HAP-1 (cell line): Measurements from ENCODE around the gene BCOR.

Experiments used
- DNase-seq, 2 experiments: peaks; one replicate each; pipeline ENCODE4 v3.0.0-alpha.2; 2016 to 2020; ENCODE audit warnings: low spot score in 2 of 2
- H3K27me3 ChIP-seq: fragments of 250-450 bp; sonication (Bioruptor Pico); 2 replicates; pipeline ENCODE4 v1.5.1; 2020; ENCODE audit warnings: low read depth, mild to moderate bottlenecking, moderate library complexity
- H3K36me3 ChIP-seq: fragments of 250-450 bp; sonication (Bioruptor Pico); replicated peaks from 2 replicates; pipeline ENCODE4 v1.5.1; 2020; ENCODE audit warnings: mild to moderate bottlenecking
- H3K4me1 ChIP-seq: fragments of 250-450 bp; sonication (Bioruptor Pico); 2 replicates; pipeline ENCODE4 v1.5.1; 2020; ENCODE audit warnings: mild to moderate bottlenecking
- H3K4me3 ChIP-seq: fragments of 250-450 bp; sonication (Bioruptor Pico); 2 replicates; pipeline ENCODE4 v1.5.1; 2020; ENCODE audit warnings: mild to moderate bottlenecking, moderate library complexity
- H3K9me3 ChIP-seq: fragments of 250-450 bp; sonication (Bioruptor Pico); 2 replicates; pipeline ENCODE4 v1.5.1; 2020; ENCODE audit warnings: mild to moderate bottlenecking, moderate library complexity
- in situ Hi-C: fragments of 300-500 bp; cut with MboI; formaldehyde crosslinking; loops from 3 replicates; pipeline ENCODE4 v1.14.3; 2020; ENCODE audit warnings: low sequenced_read_pairs, inconsistent platforms, mixed read lengths

The BCOR gene

DNA sequence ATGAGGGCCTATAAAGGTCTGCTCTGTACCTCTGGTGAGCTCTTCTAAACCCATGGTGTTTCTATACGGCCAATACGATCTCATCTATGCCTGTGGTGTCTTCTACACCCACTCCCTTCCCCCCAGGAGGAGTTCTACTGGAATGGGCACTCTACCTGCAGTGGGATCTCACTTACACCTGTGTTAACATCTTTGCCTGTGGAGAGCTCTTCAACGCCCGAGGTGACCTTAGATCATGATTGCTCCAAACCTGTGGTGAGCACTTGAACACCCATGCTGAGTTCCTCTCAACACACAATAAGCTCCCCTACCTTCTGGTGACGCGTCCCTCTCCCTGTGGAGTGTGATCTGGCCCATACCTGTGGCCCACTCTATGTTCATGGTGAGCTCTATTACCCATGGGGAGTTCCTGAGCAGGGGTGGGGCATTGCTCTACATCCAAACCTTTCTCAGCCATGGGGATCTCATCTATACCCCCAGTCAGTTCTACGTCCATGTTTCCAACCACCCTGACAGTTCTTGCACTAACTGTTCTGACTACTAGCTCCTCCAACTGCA is 48.6 kb downstream of the BCOR start:
- Histone ChIP-seq H3K4me3 (no peak overlapping the region), H3K4me1 (no peaks in the 10 kb centered on the region), H3K9me3 (peaks cover 20% of the 10 kb centered on the region), H3K27me3 (no peaks in the 10 kb centered on the region), H3K36me3 (peaks cover 62% of the 10 kb centered on the region)
- in situ Hi-C loops: no loop called here
- no peak for DNase-seq

DNA sequence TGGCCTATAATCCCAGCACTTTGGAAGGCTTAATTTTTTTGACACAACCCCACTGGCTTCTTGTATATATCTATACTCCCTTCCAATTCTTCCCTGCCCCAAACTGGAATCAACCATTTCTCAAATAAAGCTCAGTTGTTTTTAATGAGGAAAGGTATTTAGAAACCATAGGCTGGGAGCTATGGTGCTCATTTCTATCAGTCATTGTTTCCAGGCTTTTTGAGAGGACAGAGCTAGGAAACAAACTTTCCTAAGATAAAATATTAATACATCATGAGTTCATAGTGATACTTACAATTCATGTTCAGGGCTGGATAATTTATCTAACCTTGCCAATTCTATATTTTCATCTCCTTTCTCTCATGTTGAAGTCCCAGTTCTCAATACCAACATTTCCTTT is 50.3 kb downstream of the BCOR start:
- in situ Hi-C loops: no loop called here
- Histone ChIP-seq H3K4me3 (no peak overlapping the region), H3K36me3 (peaks cover 46% of the 10 kb centered on the region), H3K9me3 (peaks cover 15% of the 10 kb centered on the region), H3K27me3 (no peaks in the 10 kb centered on the region), H3K4me1 (no peaks in the 10 kb centered on the region)
- no peak for DNase-seq

DNA sequence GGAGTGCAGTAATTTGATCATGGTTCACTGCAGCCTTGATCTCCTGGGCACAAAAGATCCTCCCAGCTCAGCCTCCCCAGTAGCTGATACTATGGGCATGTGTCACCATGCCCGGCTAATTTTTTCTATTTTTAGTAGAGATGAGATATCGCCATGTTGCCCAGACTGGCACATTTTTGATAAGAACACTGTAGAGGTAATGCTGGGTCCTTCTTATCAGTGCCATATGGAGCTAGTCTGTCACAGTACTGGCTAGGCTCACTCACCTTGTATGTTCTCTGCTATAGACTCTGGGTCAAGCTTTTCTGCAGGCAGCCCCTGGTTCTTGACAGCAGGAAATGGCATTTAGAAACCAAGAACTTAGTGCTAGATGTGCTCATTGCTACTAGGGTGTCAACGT is 53.9 kb downstream of the BCOR start:
- H3K9me3 ChIP-seq: peaks cover 3% of the 10 kb centered on the region; the same call in 1 of the 2 replicates
- no peak for DNase-seq
- H3K27me3 ChIP-seq: no peaks in the 10 kb centered on the region
- in situ Hi-C loops: no loop called here
- peaks cover 11% of the 10 kb centered on the region for H3K36me3 ChIP-seq
- H3K4me3 ChIP-seq: no peak overlapping the region
- H3K4me1 ChIP-seq: no peaks in the 10 kb centered on the region

DNA sequence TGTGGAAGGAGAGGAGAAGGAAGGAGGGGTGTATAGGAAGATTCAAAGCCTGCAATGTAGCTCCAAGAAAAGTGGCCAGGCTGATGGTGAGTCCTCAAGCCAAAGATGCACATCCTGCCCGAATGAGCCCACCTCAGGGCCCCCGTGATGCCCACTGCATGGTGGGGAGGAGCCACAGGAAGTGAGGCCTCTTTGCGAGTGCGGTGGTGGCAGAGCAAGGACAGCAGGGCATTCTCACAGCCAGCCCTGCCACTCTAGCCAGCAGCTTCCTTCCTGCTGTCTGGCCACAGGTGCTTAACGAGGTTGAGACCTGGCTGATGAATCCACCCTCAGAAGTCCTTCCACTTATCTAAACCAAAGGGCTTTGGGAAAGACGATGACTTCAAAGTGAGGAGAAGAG is 55.8 kb downstream of the BCOR start:
- Histone ChIP-seq H3K9me3 (no peaks in the 10 kb centered on the region), H3K27me3 (no peaks in the 10 kb centered on the region), H3K36me3 (no peaks in the 10 kb centered on the region), H3K4me3 (no peak overlapping the region), H3K4me1 (no peaks in the 10 kb centered on the region)
- DNase-seq: no peak
- in situ Hi-C loops: no loop called here

DNA sequence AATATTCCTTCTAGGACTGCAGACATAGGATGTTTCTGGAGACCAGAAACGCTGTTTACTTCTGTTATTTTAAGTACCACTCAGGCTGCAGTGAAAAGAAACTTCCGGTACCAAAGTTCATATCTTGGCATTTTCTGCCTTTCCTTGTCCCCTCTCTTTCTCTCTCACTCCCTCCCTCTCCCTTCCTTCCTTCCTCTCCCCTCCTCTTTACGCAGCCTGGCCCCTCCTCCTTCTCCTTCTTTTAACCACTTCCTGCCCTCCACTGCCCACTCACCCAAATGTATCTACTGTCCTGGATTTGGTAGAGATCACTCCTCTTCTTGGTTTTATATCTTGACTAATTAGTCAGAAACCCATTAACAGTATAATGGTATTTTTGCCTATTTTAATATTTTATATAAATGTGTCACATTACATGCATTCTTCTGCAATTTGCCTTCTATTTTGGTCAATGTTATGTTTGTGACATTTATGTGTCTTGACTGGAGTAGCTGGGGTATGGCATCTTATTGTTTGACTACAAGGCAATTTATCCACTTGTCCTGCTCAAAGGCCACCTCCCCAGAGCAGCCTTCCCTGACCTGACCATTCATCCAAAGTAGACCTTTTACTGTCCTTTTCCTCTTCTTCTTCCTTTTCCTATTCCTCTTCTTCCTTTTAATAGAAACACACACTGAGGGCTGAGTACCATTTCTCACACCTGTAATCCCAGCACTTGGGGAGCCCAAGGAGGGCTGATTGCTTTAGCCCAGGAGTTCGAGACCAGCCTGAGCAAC is 56.9 kb downstream of the BCOR start:
- H3K27me3 ChIP-seq: no peaks in the 10 kb centered on the region
- H3K4me1 ChIP-seq: no peaks in the 10 kb centered on the region
- no peaks in the 10 kb centered on the region for H3K36me3 ChIP-seq
- no peak overlapping the region for H3K4me3 ChIP-seq
- DNase-seq: no peak
- in situ Hi-C loops: no loop called here
- H3K9me3 ChIP-seq: no peaks in the 10 kb centered on the region

DNA sequence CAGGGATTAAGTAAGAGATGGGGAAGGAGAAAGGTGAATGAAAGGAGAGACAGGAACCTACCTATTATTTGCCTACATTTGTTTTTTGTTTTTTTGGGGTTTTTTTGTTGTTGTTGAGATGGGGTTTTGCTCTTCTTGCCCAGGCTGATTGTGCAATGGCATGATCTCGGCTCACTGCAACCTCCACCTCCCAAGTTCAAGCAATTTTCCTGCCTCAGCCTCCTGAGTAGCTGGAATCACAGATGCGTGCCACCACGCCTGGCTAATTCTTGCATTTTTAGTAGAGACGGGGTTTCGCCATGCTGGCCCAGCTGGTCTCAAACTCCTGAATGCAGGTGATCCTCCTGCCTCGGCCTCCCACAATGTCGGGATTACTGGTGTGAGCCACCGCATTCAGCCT is 57.9 kb downstream of the BCOR start:
- Histone ChIP-seq H3K4me1 (no peaks in the 10 kb centered on the region), H3K4me3 (no peak overlapping the region), H3K36me3 (no peaks in the 10 kb centered on the region), H3K27me3 (no peaks in the 10 kb centered on the region), H3K9me3 (no peaks in the 10 kb centered on the region)
- no peak for DNase-seq
- in situ Hi-C loops: no loop called here

DNA sequence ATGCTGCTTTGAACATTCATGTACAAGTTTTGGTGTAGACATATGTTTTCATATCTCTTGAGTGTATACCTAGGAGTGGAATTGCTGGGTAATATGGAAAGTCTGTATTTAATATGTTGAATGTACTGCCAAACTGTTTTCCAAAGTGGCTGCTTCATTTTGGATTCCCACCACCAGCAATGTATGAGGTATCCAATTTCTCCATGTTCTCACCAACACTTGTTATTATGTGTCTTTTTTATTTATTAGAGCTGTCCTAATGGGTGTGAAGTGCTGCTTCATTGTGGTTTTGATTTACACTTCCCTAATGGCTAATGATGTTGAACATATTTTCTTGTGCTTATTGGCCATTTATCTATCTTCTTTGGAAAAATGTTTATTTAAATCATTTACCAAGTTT is 60.4 kb downstream of the BCOR start:
- DNase-seq: no peak
- no peak overlapping the region for H3K4me3 ChIP-seq
- no peaks in the 10 kb centered on the region for H3K27me3 ChIP-seq
- H3K4me1 ChIP-seq: no peaks in the 10 kb centered on the region; the same call in 1 of the 2 replicates
- in situ Hi-C loops: no loop called here
- no peaks in the 10 kb centered on the region for H3K36me3 ChIP-seq
- H3K9me3 ChIP-seq: no peaks in the 10 kb centered on the region

DNA sequence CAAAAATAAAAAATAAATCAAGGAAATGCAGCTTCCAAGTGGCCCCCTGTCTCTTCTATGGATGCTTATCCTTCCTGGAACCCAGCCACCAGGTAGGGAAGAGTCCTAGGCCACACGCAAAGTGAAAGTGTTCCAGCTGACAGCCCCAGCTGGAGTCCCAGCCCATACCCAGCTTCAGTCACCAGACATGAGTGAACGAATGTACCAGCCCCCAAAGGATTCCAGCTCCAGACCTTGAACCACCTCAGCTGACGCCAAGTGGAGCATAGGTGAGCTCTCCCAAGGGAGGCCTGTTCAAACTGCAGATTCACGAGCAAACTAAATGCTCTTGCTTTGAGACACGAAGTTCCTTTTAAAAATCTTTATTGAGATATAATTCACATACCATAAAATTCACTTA is 62.0 kb downstream of the BCOR start:
- Histone ChIP-seq H3K4me3 (no peak overlapping the region), H3K36me3 (no peaks in the 10 kb centered on the region), H3K9me3 (no peaks in the 10 kb centered on the region), H3K4me1 (peaks cover 3% of the 10 kb centered on the region), H3K27me3 (no peaks in the 10 kb centered on the region)
- no peak for DNase-seq
- in situ Hi-C loops: no loop called here

DNA sequence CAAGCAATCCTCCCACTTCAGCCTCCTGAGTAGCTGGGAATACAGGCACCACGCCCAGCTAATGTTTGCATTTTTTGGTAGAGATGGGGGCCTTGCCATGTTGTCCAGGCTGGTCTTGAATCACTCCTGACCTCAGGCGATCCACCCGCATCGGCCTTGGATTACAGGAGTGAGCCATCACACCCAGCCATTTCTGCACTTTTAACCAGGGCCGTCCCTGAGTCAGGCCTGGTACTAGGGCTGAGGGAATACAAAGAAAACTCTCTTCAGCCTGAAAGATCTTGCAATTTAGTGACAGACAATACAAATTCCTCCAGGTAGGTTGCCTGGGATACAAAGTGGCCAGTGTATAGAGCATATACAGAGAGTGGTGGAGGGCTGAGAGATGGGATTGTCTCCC is 65.8 kb downstream of the BCOR start:
- in situ Hi-C loops: no loop called here
- H3K36me3 ChIP-seq: no peaks in the 10 kb centered on the region
- H3K4me1 ChIP-seq: peaks cover 3% of the 10 kb centered on the region
- H3K9me3 ChIP-seq: no peaks in the 10 kb centered on the region
- peak; percentile 49 to 66 for DNase-seq
- no peak overlapping the region for H3K4me3 ChIP-seq
- no peaks in the 10 kb centered on the region for H3K27me3 ChIP-seq

DNA sequence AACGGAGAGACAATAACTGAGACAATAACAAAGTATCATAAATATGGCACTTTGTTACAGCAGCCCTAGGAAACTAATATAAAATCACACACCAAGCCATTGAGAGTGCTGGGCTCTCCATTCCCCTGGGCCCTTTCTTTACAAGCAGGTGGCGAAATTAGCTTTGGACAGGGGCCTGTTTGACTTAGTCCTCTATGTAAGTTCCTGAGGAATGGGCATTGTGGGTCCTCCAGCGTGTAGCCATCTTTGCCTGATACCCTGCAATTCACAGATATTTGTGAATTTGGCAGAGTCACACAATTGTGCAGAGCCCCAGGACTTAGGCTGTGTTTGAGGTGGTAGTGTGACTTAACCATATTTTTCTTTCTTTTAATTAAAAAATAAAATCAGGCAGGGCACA is 67.6 kb downstream of the BCOR start:
- no peaks in the 10 kb centered on the region for H3K27me3 ChIP-seq

DNA sequence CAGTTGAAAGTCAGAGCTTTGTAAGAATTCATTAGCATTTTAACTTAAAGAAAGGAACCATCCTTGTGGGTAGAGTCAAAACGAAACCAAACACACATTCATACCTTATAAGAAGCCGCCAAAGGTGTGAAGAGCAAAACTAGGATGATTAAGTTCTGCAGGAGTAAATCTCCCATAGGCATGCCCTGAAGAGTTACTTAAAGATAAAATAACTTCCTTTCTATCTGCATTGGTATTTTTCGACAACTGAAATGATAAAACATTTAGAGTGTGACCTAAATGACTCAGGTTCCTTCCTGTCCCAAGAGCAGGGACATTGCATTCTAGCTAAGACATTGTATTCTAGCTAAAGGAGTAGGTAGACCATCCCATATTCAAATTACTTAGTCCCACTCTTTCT is 75.3 kb downstream of the BCOR start:
- H3K27me3 ChIP-seq: no peaks in the 10 kb centered on the region
- no peak overlapping the region for H3K4me3 ChIP-seq
- peaks cover 8% of the 10 kb centered on the region for H3K4me1 ChIP-seq
- no peaks in the 10 kb centered on the region for H3K36me3 ChIP-seq
- in situ Hi-C loops: no loop called here
- DNase-seq: no peak
- no peaks in the 10 kb centered on the region for H3K9me3 ChIP-seq

More for the DNA sequence above, 67.6 kb downstream of the BCOR start:
- in situ Hi-C loops: no loop called here
- H3K9me3 ChIP-seq: no peaks in the 10 kb centered on the region
- no peak overlapping the region for H3K4me3 ChIP-seq
- H3K4me1 ChIP-seq: peaks cover 3% of the 10 kb centered on the region
- no peak for DNase-seq
- H3K36me3 ChIP-seq: no peaks in the 10 kb centered on the region

DNA sequence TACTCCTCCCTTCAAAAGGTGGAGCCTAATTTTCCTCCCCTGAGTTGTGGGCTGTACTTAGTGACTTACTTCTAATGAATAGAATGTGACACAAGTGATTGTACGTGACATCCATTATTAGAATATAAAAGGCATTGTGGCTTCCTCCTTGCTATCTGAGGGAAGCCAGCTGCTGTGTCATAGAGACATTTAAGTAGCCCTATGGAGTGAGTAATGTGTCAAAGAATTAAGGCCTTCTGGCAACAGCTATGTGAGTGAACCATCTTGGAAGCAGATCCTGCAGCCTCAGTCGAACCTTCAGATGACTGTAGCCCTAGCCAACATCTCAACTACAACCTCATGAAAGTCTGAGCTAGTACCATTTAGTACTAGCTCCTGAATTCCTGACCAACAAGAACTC is 76.1 kb downstream of the BCOR start:
- Histone ChIP-seq H3K9me3 (no peaks in the 10 kb centered on the region), H3K4me3 (no peak overlapping the region), H3K4me1 (peaks cover 8% of the 10 kb centered on the region), H3K36me3 (no peaks in the 10 kb centered on the region), H3K27me3 (no peaks in the 10 kb centered on the region)
- DNase-seq: no peak
- in situ Hi-C loops: no loop called here

DNA sequence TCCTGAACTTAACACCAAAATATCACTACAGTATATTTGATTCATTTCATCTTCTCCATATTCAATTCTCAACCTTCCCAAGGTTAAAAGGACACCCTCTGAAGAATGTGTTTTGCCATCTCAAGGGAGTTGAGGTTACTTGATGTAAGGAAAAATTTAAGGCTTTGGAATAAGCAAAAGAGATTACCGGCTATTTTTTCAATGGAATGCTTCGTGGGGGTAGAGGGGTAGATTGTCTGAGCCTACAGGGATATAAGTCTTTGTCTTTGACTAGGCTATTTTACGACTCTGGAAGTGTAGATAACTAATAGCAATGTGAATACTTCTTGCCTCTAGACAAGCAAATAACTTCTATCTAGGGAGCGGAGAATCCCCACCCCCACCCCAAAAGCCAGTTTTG is 78.2 kb downstream of the BCOR start:
- H3K4me3 ChIP-seq: no peak overlapping the region
- H3K9me3 ChIP-seq: no peaks in the 10 kb centered on the region
- in situ Hi-C loops: no loop called here
- DNase-seq: peak in 1 of 2 experiments; percentile 62
- H3K27me3 ChIP-seq: no peaks in the 10 kb centered on the region
- H3K36me3 ChIP-seq: no peaks in the 10 kb centered on the region
- peaks cover 16% of the 10 kb centered on the region for H3K4me1 ChIP-seq

DNA sequence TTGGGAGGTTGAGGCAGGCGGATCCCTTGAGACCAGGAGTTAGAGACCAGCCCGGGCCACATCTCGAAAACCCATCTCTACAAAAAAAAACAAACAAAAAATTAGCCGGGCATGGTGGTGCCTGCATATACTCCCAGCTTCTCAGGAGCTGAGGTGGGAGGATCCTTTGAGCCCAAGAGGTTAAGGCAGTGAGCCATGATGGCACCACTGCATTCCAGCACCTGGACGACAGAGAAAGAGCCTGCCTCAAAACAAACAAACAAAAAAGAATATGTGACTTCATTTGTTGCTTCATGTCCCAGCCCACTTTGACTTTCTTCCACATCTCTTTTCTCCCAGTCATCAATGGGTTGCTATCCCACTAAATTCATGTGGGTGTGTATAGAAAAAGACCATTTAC is 79.7 kb downstream of the BCOR start:
- Histone ChIP-seq H3K27me3 (no peaks in the 10 kb centered on the region), H3K4me3 (no peak overlapping the region), H3K36me3 (no peaks in the 10 kb centered on the region), H3K9me3 (no peaks in the 10 kb centered on the region), H3K4me1 (peaks cover 26% of the 10 kb centered on the region)
- DNase-seq: no peak
- in situ Hi-C loops: no loop called here

DNA sequence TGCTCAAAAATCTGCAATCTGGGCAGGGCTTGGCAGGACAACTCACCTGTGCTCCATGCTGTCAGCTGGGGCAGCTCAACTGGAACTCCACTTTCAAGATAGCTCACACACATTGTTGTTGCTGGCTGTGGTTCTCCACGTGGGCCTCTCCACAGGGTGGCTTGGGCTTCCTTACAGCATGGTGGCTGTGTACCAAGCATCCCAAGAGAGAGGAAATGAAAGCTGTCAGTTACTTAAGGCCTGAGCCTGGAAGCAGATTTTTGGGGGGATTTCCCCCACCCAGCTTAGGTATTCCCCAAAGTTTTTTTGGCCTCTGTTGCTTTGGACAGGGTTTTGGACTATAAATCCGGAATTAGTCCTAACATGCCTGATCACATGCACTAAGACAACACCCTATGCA is 81.0 kb downstream of the BCOR start:
- H3K4me3 ChIP-seq: no peak overlapping the region
- H3K36me3 ChIP-seq: no peaks in the 10 kb centered on the region
- in situ Hi-C loops: no loop called here
- no peaks in the 10 kb centered on the region for H3K9me3 ChIP-seq
- peaks cover 30% of the 10 kb centered on the region for H3K4me1 ChIP-seq
- no peaks in the 10 kb centered on the region for H3K27me3 ChIP-seq
- no peak for DNase-seq
